Stimulated activated CD8-positive, alpha-beta memory T cell treated with anti-CD3 and anti-CD28 coated beads, Interleukin-15, amount 100 ng/mL, for 48 hours (primary cell): Measurements from ENCODE around the gene NLGN1.

Source experiments
- DNase-seq, 2 donors: peaks; one replicate each; pipeline ENCODE4 v3.0.0-alpha.2; 2020; ENCODE audit warnings: low read depth in 2 of 2

The NLGN1 gene

DNA sequence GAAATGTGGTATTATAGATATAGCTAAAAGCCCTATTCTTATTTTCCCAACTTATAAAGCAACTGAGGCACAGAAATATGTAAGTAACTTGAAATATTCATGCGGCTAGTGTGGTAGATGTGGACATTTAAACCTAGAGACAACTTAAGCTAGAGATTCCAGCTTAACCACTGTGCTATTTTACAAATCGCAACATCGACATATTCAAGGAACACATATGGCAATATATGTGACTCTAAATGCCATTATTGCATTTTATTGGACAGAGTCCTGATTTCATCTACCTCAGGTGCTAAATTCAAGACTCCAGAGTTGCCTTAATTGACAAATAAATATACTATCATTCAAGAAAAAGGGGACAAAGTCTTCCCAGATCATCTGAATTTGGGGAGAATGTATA is 442.3 kb downstream of the NLGN1 start:
- no peak for DNase-seq

DNA sequence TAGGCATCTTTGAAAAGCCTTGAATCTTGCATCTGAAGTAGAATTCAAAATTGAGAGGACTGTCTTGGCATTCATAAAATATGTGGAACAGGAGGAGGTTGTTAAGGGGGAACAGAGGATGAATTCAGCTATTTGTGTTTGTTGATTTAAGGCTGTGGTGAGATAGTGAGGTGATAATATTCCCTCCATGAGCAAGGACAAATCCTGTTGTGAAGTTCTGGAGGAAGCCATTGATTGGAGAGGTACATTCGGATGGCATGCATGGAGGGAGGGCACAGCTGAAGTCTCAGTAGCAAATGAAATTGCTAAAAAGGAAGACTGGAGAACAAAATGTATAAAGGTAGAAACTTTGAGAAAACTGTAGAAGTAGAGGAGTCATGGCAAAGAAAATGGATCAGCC is 443.8 kb downstream of the NLGN1 start:
- no peak for DNase-seq

DNA sequence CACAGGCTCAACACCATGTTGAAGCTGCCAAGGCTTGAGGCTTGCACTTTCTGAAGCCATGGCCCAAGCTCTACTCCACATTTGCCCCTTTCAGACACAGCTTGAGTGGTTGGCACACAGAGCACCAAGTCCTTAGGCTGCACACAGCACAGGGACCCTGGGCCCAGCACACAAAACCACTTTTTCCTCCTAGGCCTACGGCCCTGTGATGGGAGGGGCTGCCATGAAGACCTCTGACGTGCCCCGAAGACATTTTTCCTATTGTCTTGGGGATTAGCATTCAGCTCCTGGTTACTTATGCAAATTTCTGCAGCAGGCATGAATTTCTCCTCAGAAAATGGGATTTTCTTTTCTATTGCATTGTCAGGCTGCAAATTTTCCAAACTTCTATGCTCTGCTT is 445.5 kb downstream of the NLGN1 start:
- no peak for DNase-seq

DNA sequence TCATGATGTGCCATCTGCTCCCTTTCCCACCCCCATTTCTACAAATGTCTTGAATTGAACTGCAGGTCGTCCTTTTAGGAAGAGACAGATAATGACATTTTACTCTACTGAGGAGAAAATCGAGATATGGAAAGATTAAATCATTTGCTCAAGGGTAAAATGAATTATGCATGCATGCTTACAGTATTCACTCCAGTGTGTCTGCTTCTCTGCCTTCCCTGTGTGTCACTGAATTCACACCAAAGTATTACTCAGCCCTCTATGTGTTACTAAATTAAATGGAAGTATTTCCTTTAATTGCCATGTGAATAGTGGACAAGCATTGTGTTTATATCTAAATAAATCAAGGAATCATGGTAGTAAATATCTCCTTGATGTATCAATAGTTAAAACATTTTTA is 449.0 kb downstream of the NLGN1 start:
- no peak for DNase-seq

DNA sequence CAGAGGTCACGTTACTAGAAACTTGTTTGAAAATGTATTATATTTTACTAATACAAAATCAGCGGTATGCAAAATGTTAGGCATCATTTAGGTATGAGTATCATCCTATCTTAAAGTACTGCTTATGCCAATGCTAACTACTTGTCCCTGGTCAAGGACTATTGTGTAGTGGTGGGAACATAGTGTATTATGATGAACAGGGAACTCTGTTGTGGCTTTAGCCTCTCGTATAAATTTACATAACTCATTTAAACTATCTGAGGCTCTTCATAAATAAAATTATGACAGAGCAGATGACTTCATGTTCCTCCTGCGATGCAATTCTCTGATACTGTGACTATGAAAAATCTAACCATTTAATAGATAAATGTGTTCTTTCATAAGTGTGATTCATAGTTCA is 451.9 kb downstream of the NLGN1 start:
- no peak for DNase-seq

DNA sequence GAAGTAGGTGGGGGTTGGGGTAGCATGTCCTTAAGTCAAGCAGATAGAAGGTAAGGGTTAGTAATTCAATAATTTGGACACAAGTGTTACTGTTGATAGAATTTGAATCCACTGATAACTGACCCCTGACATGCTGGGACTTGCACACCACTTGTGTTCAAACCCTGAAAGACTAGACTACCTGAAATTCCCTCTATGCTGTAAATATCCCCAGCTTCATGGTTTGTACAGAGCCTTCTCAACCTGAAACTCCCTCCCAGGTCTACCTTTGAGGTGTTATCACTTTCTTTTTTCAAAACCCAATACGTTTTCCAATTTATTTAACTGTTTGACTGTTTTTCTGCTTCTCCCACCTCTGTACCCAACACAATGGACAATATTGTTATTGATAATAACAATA is 459.6 kb downstream of the NLGN1 start:
- no peak for DNase-seq

DNA sequence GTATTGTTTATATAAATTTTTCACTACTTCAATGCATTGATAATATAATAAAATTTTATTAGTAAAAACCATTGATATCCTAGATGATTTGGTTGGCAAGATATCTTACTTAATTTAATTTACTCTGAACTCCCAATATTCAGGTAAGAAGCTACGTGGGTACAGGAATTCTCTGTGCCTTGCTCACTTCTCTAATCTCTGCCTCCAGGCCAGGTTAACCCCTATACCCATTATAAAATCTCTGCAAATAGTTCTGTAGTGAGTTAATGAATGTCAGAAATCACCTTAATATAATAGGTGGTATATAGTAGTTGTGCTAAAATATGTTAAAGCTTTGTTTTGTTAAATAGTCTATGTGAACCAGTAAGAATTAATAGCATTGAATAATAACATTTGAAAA is 465.2 kb downstream of the NLGN1 start:
- no peak for DNase-seq

DNA sequence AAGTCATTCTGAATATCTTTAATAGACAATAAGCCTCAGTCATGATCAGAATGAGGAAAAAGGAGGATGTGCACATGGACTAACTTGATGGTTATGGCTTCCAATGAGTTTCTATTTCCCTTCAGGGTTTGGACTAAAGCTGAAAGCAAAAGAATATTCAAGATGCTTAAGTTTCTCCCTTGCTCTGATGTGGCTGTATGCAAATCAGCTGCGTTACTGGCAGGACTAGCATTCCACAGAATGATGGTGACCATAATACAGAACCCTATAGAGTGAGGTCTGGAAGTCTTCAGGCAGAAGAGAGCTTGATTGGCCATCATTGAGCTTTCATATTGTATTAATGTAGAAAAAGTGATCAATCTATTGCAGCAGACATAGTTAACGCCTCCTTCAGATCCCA is 466.0 kb downstream of the NLGN1 start:
- DNase-seq, result no peak

DNA sequence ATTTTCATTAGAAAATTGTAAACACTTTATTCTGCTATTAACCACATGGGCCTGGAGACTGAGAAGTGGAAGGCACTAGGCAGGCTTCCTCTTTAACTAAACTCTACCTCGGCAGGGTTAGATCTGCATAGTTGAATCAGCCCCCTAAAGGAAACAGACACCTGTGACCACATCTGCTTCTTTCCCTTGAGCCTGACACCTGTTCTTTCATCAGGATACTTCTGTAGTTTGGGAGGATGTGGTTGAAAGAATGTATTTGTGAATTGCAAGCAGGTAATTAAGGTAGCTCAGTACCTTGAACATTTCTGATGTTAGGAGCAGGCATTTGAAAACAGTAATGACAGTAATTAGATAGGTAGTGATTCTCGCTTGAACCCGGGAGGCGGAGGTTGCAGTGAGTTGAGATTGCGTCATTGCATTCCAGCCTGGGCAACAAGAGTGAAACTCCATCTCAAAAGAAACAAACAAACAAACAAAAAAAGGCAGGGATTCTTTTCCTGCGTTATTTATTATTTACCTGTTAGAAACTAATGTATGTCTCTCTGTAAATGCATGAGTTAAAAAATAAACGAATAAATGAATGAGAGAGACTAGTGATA is 468.5 kb downstream of the NLGN1 start:
- DNase-seq, result no peak

DNA sequence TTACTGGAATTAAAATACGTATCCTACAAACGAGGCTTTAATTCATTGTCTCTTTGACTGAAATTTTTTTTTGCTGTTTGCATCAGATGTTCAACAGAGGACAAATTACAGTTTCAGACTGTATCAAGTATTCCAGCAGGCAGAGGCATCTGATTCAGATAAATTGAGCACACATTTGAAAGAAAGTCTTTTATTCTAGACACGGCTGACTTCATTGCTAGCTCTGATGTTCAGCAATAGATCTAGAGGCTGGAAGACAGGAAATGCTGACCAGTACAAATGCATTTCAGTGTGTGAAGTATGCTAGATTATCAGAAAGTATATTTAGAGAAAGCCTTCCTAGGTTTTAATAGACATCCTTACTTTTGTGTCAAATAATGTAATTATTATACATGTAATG is 472.2 kb downstream of the NLGN1 start:
- no peak for DNase-seq

DNA sequence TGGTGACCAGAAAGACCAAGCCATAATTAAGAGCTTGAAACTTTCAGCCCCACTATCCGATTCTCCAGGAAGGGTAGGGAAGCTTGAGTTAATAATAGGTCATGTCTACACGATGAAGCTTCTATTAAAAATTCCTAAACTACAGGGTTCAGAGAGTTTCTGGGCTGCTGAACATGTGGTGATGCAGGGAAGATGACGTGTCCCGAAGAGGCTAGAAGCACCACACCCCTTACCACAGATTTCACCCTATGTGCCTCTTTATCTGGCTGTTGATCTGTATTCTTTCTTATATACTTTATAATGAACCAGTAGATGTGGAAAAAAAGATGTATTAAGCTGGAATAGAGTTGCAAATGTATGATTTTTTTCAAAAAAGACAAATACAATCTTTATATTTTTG is 473.4 kb downstream of the NLGN1 start:
- DNase-seq, result no peak

DNA sequence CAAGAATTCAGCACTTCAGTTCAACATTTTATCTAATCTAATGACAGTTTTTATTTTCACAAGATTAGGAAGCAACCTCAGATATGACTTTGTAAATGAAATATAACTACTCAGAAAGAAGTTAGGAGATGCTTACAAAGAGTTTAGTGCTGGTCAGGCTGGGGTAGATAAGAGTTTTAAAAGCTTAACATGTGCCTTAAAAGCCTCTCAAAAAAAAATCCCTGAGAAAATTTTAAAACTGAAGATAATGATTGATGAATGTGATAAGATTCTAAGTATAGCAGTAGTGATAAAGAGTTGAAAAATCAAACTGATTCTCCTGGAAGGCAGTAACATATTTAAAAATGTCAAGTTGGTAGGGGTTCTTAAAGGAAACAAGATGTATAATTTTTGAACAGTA is 478.2 kb downstream of the NLGN1 start:
- no peak for DNase-seq

DNA sequence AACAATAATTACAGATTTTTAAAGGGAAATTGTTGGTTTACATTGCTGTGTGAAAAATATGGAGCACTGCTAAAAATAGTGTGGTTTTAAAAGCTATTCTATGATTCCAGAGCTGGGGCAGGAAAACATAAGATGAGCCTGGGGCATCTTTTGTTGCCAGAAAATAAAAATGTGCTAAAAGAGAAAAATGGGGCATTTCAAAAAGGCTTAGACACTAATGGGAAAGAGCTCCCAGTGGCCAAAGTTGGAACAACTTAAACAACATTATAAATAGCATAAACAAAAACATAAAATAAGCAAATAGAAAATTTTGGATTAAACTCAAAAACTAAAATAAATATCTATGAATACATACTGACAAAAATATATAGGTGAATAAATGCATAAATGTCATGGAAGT is 478.9 kb downstream of the NLGN1 start:
- DNase-seq, result no peak

DNA sequence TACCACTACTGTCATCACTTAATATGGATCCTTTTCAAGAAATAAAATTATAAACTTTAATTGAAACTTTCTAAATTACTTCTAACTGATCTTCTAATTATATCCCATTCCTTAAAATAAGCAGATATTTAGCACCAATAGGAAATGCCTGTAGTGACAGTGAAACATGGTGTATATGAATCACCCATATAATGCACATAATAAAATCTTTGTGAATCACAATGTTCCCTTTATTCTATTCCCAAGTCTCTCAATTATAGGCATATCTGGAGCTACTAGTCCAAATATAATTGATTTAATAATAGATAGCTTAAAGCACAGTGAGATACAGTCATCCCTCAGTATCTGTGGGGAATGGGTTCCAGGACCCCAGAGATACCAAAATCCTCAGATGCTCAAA is 490.3 kb downstream of the NLGN1 start:
- DNase-seq, result no peak

DNA sequence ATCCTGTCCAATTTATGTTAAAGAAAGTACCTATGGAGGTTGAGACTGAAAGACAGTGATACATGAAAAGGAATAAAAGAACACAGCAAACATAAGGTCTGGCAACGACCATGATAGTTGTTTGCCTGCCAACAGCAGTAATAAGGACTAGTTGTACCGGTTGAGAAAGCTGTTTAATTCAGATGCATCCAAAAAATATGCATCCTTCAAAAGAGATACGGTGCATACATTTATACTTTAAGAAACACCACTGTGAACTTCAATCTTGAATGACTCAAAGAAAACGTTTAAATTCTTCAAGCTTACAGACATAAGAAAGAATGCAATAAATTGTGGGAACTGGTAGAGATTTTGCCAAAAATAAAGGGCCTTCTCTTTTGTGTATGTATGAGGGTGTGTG is 492.1 kb downstream of the NLGN1 start:
- DNase-seq, result no peak

DNA sequence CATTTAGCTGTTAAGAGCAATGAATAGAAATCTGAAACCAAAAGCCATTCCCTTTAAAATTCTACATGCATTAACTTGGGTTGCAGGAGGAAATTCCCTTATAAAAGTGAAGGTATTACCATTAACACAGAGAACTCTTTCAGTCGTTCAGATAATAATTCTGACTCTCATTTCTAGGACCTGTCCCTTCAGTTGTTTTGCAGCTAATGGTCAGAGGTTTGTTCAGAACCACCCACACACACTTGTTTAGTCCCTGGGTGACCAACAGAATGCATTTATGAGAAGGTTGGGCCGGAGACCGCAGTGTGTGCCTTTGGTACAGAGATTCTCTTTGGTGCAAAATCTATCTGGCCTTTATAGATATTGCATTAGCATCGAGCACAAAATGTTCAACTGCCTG is 492.5 kb downstream of the NLGN1 start:
- no peak for DNase-seq

DNA sequence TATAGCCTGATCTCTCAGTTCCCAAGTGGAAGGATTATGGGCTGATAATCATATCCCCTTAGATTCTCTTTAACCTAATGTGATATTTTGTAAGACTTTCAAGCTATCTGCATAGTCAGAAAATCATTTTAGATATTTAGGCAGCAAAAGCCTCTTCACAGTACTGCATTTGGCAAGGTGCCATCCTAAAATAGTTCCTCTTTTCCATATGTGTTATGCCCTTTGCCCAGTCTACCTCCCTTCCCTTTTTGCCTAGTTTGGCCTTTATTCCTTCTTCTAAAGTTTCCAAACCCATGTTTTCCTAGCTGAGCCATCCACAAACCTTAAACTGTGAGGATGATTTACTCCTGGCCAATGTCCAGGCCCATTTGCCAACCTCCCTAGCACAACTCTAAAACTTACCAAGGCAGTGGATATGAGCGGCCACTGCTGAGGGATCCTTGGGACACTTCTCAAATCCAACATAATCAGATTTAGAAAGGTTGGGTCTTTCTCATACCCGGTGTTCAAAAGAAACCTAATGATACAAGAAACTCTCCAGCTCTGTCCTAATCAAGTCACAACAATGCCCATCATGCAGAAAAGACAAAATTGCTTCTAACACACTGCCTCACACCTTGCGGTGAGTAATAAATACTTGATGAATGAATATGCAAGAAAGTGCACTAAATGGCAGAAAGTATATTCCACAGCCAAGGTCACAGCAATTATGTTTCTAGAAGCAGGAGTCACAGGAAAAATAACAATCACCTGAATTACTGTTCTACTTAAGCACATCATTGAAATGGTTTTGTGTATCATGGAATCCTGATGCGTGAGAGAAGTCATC is 493.9 kb downstream of the NLGN1 start:
- no peak for DNase-seq

DNA sequence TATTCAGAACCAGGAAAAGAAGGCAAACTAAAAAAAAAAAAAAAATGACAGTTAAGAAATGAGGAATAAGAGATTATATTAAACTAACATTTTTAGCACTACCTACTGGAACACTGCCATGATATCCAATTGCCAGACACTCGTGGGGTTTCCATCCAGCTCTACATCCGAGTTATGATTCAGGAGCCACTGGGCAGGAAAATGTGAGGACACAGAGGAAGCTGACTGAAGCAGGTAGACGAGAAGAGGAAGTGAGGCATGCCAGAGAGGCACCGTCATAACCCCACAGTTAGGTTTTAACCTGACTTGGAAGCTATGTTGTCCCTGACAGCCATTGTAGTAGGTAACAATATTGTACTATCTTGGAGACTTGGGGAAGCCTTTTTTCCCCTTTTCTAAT is 495.0 kb downstream of the NLGN1 start:
- DNase-seq, result no peak

DNA sequence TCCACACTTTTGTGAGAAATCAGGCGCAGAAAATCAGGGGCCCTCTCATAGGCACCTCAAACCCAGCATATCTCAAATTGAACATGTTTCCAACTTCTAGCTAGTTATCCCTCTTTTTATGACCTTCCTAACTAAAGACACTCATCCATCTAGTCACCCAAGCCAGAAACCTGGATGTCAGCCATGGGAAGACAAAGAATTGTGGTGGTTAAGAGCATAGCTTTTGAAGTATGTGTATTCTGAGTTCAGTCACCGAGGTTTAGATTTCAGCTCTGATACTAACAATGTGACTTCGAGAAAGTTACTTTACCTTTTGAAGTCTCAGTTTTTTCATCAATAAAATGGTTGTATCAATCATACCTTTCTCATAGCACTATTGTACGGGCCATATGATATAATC is 495.5 kb downstream of the NLGN1 start:
- no peak for DNase-seq

DNA sequence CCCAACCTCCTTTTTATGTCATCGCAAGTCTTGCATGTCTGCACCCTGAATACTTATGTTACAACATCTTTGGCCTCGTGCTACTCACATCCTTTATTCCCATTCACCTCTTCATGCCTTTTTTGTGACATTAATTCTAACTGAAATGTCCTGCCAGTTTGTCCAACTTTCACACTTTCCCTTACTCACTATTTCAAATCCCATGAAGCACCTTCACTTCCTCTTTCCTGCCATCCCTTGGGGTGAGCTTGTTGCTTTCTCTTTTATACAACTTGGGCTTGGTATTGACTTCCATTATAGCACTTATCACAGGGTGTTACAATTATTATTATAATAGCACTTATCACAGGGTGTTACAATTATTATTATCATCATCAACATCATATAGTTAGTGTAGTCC is 496.3 kb downstream of the NLGN1 start:
- no peak for DNase-seq

DNA sequence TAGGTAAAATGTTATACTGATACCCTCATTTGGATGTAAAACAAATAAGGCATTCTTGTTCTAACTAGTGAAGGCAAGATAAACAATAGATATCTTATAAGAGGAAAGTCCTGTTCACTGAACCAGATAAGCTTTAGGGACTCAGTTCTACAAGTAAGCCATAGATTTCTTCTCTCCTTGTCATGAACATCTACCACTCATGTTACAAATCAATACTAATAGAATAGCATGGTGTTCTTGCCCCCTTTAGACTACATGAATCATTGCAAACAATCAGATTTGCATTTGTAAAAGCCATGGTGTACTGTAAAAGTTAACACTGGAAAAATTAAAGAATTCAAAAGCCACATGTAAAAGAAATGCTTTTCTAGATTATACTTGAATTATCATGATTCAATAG is 500.1 kb downstream of the NLGN1 start:
- no peak for DNase-seq

DNA sequence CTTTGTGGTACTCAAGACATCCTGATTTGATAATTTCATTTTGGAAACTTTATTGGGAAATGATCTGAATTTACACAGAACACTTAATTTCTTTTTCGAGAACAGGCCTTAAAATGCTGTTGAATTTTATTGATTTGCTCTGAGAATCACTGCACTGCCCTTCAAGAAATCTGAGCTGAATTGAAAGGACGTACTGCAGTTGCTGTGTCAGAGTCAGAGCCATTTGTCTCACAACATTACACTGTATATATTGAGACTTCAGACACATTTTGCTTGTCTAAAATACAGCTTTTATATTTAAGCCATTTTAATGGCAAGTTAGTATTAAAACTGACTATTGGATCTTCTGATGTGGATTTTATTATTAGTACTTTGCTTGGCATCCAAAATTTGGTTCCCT is 504.1 kb downstream of the NLGN1 start:
- no peak for DNase-seq

DNA sequence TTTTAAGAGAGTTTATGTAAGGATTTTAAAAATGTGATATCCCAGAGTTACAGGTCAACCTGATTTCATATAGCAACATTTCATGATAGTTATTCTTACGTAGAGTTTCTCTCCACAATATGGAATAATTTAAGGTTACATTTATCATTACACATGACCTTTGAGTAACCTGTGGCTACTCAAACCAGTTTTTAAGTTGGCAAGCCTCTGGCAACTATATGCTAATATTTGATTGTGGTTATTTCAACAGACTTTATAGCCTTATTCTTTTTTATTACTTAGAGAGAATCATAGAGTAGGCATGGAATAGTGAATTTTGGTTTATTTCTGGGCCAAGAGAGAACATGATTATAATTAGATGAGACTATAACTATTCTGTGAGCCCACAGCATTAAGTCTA is 504.9 kb downstream of the NLGN1 start:
- DNase-seq, result no peak

DNA sequence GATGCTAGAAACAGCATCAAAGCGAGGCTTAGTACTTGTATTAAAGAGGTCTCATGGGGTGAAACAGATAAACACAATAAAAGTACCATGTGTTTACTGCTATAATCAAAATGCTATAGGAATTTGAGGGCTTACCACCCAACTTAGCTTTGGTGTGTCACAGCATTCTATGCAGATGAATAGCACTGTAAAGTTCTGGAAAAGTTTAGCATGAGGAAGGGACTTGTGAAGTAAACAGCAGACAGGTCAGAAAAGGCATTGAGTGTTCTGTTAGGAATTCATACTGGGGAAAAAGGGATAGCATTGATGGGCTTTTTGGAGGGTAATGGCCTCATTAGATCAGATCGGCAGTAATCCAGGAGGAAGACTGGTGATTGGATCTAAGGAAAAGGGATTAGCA is 505.3 kb downstream of the NLGN1 start:
- DNase-seq, result no peak
